Panc1 (cell line): ENCODE measurements around the gene KMT2D. TPM values are rescaled to one million over a fixed set of nuclear protein-coding genes. Genes with fewer than 3 reads are reported as not detected.

Experiments used
- ATAC-seq: fragments of 200-7000 bp; cut with Tn5 transposase; 2 replicates; pipeline ENCODE4 v1.9.1; 2020; ENCODE audit warnings: mild to moderate bottlenecking, moderate library complexity
- BruUV-seq: library from RNA; stranded (reverse); fragments of 400-500 nt; replicated peaks from 2 replicates; lab custom pipeline; 2021; lab: Mats Ljungman, UMichigan
- CTCF ChIA-PET: fragments of 300-600 bp; sonication (Branson Sonifier 250); formaldehyde crosslinking; loops from one replicate; lab custom pipeline; 2022; ENCODE audit warnings: antibody characterized with exemption; lab: Charles Lee
- POLR2A ChIA-PET: fragments of 300-600 bp; sonication (Branson Sonifier 250); formaldehyde crosslinking; loops from one replicate; lab custom pipeline; 2022; ENCODE audit warnings: antibody characterized with exemption; lab: Charles Lee
- DNase-seq: peaks from one replicate; pipeline ENCODE4 v3.0.0-alpha.2; 2010; ENCODE audit warnings: low read depth, low spot score
- H3K27ac ChIP-seq: 2 replicates; pipeline ENCODE4 v1.5.1; 2011; ENCODE audit warnings: mild to moderate bottlenecking, low read length, inconsistent platforms
- H3K27me3 ChIP-seq: fragments of 200-500 bp; sonication (Bioruptor generic); 2 replicates; pipeline ENCODE4 v1.6.0; 2014; ENCODE audit warnings: low read length, inconsistent platforms; ENCODE audit not compliant: control insufficient read depth, insufficient read depth
- H3K36me3 ChIP-seq: fragments of 200-500 bp; sonication (Bioruptor generic); 2 replicates; pipeline ENCODE4 v1.5.1; 2014; ENCODE audit warnings: inconsistent platforms, mild to moderate bottlenecking, low read length, moderate library complexity; ENCODE audit not compliant: control insufficient read depth, insufficient read depth
- H3K4me1 ChIP-seq: 2 replicates; pipeline ENCODE4 v1.5.1; 2011; ENCODE audit warnings: inconsistent platforms, mild to moderate bottlenecking, low read length, moderate library complexity; ENCODE audit not compliant: control insufficient read depth, insufficient read depth
- H3K4me3 ChIP-seq, 2 experiments: 2 replicates each; pipeline ENCODE4 v1.5.1; 2011 to 2012; ENCODE audit warnings: low read depth in 2 of 2, low read length in 2 of 2, mild to moderate bottlenecking in 2 of 2, inconsistent platforms in 1 of 2, moderate library complexity in 1 of 2
- H3K9me3 ChIP-seq: fragments of 200-500 bp; sonication (Bioruptor generic); 2 replicates; pipeline ENCODE4 v1.5.1; 2014; ENCODE audit warnings: low read depth, mild to moderate bottlenecking, inconsistent platforms, low read length, moderate library complexity; ENCODE audit not compliant: control insufficient read depth, insufficient read depth
- CTCF ChIP-seq: fragments of 450-650 bp; IDR thresholded peaks from 2 replicates; pipeline ENCODE4 v1.5.1; 2017; ENCODE audit warnings: mild to moderate bottlenecking
- POLR2AphosphoS5 ChIP-seq: IDR thresholded peaks from 2 replicates; pipeline ENCODE4 v1.6.1; 2012; ENCODE audit warnings: mild to moderate bottlenecking, low read depth, low read length, moderate library complexity
- REST ChIP-seq, 2 experiments: IDR thresholded peaks; 2 replicates each; pipeline ENCODE4 v1.6.1; 2011 to 2012; ENCODE audit warnings: low read depth in 2 of 2, control low read depth in 1 of 2, low read length in 1 of 2, mild to moderate bottlenecking in 1 of 2, moderate library complexity in 1 of 2; ENCODE audit not compliant: insufficient read depth in 1 of 2
- SIN3A ChIP-seq: IDR thresholded peaks from 2 replicates; pipeline ENCODE4 v1.6.1; 2012; ENCODE audit warnings: low read depth, mild to moderate bottlenecking, low read length, moderate library complexity, borderline replicate concordance; ENCODE audit not compliant: insufficient read depth
- TCF7L2 ChIP-seq: IDR thresholded peaks from 2 replicates; pipeline ENCODE4 v1.6.1; 2011; ENCODE audit warnings: mild to moderate bottlenecking, low read depth, low read length, inconsistent platforms
- in situ Hi-C: cut with HindIII; loops from 2 replicates; pipeline ENCODE4 v1.10.0; 2016; ENCODE audit warnings: low sequenced_read_pairs, low pct_unique_long_range_greater_than_20kb
- intact Hi-C: fragments of 100-400 bp; cut with micrococcal nuclease; formaldehyde crosslinking; loops from one replicate; pipeline ENCODE4 v1.10.0; 2022; ENCODE audit not compliant: unreplicated experiment
- total RNA-seq: library from RNA; stranded (reverse); gene quantifications from one replicate; pipeline ENCODE4 v1.2.1, GENCODE V29; 2021; ENCODE audit not compliant: unreplicated experiment

The KMT2D gene
- total RNA-seq, 1 experiment from 2014 or later = 64.7 TPM

- H3K27me3 ChIP-seq = no peaks in the 10 kb centered on the region
These were observed 25.5 kb upstream of the KMT2D start for GRCh38 chr12:49086116-49086515.

GRCh38 chr12:49084438-49084837, 23.8 kb upstream of the KMT2D start:
- Histone ChIP-seq H3K9me3 (no peaks in the 10 kb centered on the region), H3K27me3 (no peaks in the 10 kb centered on the region), H3K27ac (no peak overlapping the region), H3K36me3 (no peaks in the 10 kb centered on the region), H3K4me3 (no peak overlapping the region), H3K4me1 (peaks cover 10% of the 10 kb centered on the region)
- no TSS peak for BruUV-seq
- DNase-seq (no peak), ATAC-seq (no peak)
- in situ Hi-C loops (no loop called here), intact Hi-C loops (no loop called here)
- CTCF ChIA-PET = no interaction called here
- POLR2A ChIA-PET = interaction anchor here (0.5 to 0.7 kb wide), 3 partner anchors 9 to 216 kb away, joined by 3 to 4 read pairs (median 4); no protein-coding TSS in a partner anchor
- TF ChIP-seq CTCF = no peak

More at GRCh38 chr12:49086116-49086515, 25.5 kb upstream of the KMT2D start:
- no peak for ATAC-seq
- BruUV-seq = no TSS peak
- no peak overlapping the region for H3K4me3 ChIP-seq
- H3K4me1 ChIP-seq = peaks cover 12% of the 10 kb centered on the region
- no peaks in the 10 kb centered on the region for H3K9me3 ChIP-seq
- POLR2A ChIA-PET = no interaction called here
- no peak overlapping the region for H3K27ac ChIP-seq
- DNase-seq = no peak
- no peaks in the 10 kb centered on the region for H3K36me3 ChIP-seq
- CTCF ChIA-PET = interaction anchor here (1.0 kb wide), 1 partner anchor 12 kb away, joined by 6 read pairs; no protein-coding TSS in a partner anchor
- intact Hi-C loops = no loop called here
- no peak for TF ChIP-seq TCF7L2
- TF ChIP-seq POLR2AphosphoS5 = no peak
- TF ChIP-seq CTCF = no peak
- TF ChIP-seq SIN3A = no peak
- no peak for TF ChIP-seq REST (IDR thresholded peaks at IDR 0.05; ENCODE audit: insufficient read depth in 1 of 2, low read depth in 2 of 2, low read length in 1 of 2)
- in situ Hi-C loops = no loop called here
